IPS-NIHi7 (cell line): ENCODE measurements around the gene KCNQ1OT1.

Experiments used
- DNase-seq: peaks from one replicate; pipeline ENCODE4 v3.0.0; 2012; ENCODE audit warnings: mixed read lengths; ENCODE audit errors: extremely low spot score

The KCNQ1OT1 gene

GRCh38 chr11:2667940-2668339 lies 31.9 kb downstream of the KCNQ1OT1 start:
- no peak for DNase-seq

- DNase-seq = no peak
Observed at GRCh38 chr11:2666828-2667570, 32.8 kb downstream of the KCNQ1OT1 start.

- DNase-seq = no peak
Observed at GRCh38 chr11:2666401-2666741, 33.4 kb downstream of the KCNQ1OT1 start.

- DNase-seq = no peak
Observed at GRCh38 chr11:2665526-2666400, 34.0 kb downstream of the KCNQ1OT1 start.

- no peak for DNase-seq
Observed at GRCh38 chr11:2664791-2665525, 34.8 kb downstream of the KCNQ1OT1 start.

- DNase-seq = no peak
Observed at GRCh38 chr11:2664376-2664775, 35.4 kb downstream of the KCNQ1OT1 start.

GRCh38 chr11:2663915-2664314 lies 35.9 kb downstream of the KCNQ1OT1 start:
- no peak for DNase-seq

GRCh38 chr11:2663506-2663905 lies 36.3 kb downstream of the KCNQ1OT1 start:
- DNase-seq = no peak

GRCh38 chr11:2662430-2663299 lies 37.1 kb downstream of the KCNQ1OT1 start:
- DNase-seq = no peak

GRCh38 chr11:2662024-2662312 lies 37.8 kb downstream of the KCNQ1OT1 start:
- DNase-seq = no peak

GRCh38 chr11:2661173-2662023 lies 38.4 kb downstream of the KCNQ1OT1 start:
- no peak for DNase-seq

GRCh38 chr11:2660357-2660939 lies 39.3 kb downstream of the KCNQ1OT1 start:
- DNase-seq = no peak

- DNase-seq = peak; percentile 5
Observed at GRCh38 chr11:2657697-2658284, 42.0 kb downstream of the KCNQ1OT1 start.

GRCh38 chr11:2656859-2657258 lies 42.9 kb downstream of the KCNQ1OT1 start:
- DNase-seq = no peak

GRCh38 chr11:2655834-2656622 lies 43.8 kb downstream of the KCNQ1OT1 start:
- peak; percentile 16 for DNase-seq

- DNase-seq = peak; percentile 7
Observed at GRCh38 chr11:2655016-2655719, 44.6 kb downstream of the KCNQ1OT1 start.

- DNase-seq = peak; percentile 9
Observed at GRCh38 chr11:2653930-2654739, 45.7 kb downstream of the KCNQ1OT1 start.

GRCh38 chr11:2653198-2653551 lies 46.6 kb downstream of the KCNQ1OT1 start:
- peak; percentile 8 for DNase-seq
